Activated gamma-delta T cell treated with anti-CD3 and anti-CD28 coated beads, Interleukin-2, amount 50 U/mL, for 16 hours (primary cell): Measurements from ENCODE around the gene GABRB1.

Experiments
- DNase-seq: peaks from one replicate; pipeline ENCODE4 v3.0.0-alpha.2; 2020; ENCODE audit warnings: low read depth

Gene GABRB1

GRCh38 chr4:47049347-47049746 is 18.0 kb downstream of the GABRB1 start:
- DNase-seq: no peak

- DNase-seq: no peak
Measured at GRCh38 chr4:47050761-47051725, 19.7 kb downstream of the GABRB1 start.

DNA sequence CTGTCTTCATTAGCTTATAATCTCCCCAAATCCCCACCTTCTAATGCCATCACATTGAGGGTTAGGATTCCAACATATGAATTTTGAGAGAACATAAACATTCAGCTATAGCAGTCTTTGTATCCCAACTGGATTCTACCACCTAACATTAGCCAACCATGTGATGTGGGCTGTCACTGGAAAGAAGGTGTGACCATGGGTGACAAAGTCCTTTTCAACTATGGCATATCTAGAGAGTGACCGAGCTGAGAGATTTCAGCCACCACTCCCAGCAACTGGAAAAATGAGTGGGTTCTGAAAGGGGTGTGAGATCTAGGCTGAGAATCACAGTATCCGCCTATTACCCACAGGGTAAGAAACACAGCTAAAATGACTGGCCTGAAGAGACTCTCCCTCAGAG is 22.1 kb downstream of the GABRB1 start:
- DNase-seq: no peak

DNA sequence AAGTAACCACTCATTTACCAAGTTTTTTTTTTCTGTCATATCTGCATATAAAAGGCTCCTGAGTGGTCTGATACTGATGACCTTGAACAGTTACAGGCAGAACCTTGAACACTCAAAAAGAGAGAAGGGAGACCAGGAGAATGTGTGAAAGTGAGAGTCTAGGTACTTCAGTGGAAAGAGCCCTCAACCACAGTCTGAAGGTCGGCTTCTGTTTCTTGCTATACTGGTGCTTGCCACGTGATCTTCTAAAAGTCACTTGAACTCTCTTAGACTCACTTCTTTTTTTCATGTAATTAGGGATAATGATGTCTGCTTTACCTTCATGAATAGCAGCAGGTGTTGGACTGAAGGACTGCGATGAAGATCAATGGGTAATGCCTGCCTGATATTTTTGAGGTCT is 22.8 kb downstream of the GABRB1 start:
- no peak for DNase-seq

- DNase-seq: no peak
Measured at GRCh38 chr4:47057991-47058390, 26.6 kb downstream of the GABRB1 start.

- DNase-seq: no peak
Measured at GRCh38 chr4:47060561-47060960, 29.2 kb downstream of the GABRB1 start.

DNA sequence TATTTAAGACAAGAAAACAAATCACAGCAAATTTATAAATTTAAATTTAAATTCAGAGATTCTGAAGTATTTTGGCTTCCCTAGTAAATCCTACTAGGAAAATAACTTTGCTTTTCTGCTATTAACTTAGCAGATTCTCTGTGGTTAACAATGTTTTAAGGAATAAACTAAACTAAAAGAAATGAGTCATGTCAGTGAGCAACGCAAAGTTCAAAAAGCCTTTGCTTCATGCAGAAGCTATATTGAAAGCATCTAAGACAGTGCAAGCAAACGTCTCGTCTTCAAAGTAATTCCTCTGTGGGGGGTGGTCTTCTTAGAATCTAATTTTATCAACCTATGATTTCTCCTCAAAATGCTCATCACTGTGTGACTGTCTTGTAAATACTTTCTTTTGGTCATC is 30.1 kb downstream of the GABRB1 start:
- DNase-seq: no peak

GRCh38 chr4:47065051-47065481 is 33.7 kb downstream of the GABRB1 start:
- no peak for DNase-seq

GRCh38 chr4:47068986-47069385 is 37.6 kb downstream of the GABRB1 start:
- DNase-seq: no peak

- no peak for DNase-seq
Measured at GRCh38 chr4:47071901-47072341, 40.6 kb downstream of the GABRB1 start.

GRCh38 chr4:47073647-47074046 is 42.3 kb downstream of the GABRB1 start:
- DNase-seq: no peak

DNA sequence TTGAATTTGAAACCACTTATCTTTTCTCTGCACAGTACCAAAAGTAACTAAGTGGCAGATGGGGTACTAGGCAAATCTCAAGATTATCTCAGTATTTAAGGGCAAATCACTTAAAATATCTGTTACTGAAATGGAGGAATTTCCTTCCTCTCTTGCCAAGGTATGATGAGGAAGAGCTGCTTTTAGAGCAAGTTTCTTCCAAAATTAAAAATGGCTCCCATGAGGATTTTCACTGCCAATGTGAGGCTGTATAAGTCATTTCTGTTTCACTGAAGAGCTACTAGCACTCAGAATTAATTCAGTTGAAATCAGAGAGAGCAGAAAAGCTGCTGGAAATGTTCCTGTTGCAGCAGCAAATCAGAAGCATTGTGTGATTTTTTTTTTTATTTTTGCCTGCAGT is 43.4 kb downstream of the GABRB1 start:
- no peak for DNase-seq

DNA sequence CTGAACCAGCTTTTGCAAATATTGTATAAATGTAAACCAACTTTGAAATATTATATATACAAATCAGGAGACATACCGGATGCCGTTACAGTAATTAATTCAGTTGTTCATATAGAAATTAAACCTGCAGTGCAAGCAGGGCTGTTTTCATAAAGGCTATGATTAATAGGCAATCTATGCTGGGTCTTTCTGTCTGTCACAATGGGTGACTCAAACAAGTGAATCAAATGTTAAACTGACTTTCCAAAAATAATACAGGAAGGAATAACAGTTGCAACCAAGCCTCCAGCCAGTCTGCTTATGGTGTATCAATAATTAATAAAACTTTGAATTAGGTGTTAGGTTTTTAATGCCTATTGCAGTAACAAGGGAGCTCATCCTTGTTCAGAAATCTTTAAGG is 43.9 kb downstream of the GABRB1 start:
- no peak for DNase-seq

DNA sequence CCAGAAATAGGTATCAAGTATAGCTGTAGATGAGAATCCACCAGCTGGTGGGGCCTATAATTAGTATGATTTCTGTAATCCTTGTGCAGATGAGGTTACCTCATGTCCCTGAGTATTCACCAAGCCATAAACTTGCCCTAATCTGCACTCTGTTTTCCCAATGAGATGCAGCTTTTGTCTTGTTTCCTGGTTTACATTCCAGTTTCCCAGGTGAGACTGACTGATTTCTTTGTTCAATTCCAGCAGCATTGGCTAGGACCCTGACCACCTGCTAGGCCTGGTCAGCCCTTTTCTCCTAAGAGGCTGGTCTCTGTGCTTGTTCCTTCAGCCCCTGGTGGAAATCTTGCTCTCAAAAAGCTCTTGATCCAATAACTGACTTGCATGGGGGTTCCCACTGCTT is 44.6 kb downstream of the GABRB1 start:
- no peak for DNase-seq

DNA sequence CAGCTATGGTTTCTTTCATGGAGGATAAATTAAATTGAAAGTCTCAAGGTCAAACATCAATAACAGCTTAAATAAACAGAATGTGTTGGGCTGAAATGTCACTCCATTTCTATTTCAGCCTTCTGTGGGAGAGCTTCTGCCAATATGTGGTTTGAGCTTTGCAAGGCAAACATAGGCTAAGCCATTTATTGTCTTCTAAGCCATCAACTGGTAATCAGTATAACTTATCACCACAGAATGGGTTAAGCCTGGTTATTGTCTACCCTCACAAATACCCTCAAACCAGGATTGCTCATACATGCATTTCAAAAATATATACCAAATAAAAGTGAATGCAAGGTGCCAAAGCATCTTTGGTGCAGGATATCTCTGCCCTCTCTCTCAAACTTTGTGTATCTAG is 52.7 kb downstream of the GABRB1 start:
- DNase-seq: no peak

DNA sequence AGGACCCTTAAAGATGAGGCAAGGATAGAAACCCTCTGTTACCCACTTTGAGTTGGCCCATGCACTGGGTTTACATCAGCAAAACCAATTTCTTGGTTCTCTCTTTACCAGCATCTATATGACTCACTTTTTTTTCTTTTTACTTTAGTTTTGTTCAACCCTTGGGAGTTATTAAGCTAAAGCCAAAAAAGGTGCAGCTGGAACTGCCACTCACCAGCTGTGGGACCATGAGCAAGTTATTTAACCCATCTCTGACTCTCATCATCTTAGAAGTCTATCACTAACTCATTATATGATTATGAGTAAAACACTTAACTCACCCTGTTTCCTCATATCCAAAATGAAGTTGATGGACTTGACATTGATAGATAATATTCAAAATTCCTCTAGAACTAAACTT is 53.4 kb downstream of the GABRB1 start:
- DNase-seq: no peak

DNA sequence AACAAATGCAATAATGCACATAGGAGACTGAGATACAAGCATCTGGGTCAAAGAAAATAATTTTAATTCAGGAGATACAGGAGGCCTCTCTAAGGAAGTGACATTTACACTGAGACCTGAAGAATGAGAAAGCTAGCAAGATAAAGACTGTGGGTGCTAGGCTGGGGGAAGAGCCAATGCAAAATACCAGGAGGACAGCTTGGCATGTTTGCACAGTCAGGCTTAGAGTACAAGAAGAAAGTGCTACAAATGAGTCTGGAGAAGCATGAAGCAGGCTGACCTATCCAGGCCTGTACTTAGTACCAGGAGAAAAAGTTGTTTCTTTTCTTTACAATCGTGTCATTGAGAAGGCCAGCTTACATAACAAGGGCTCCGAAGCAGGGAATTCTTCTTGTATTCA is 56.9 kb downstream of the GABRB1 start:
- no peak for DNase-seq

DNA sequence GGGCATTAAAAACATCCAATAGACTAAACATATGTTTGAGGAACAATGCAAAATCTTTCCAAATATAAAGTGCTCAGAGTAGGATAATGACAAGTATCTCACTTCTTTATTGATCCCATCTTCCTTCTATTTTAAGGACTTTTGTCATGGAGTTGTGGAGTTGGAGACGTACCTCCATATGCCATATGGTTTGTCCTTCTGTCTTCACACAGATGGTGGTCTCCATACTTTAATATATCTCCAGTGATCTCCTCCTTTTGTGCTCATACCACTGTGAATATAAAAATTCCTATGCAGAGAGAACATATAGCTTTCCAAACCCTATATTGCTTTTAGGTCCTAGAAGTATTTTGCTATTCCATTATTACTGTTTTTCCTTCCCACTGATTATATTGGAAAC is 64.5 kb downstream of the GABRB1 start:
- DNase-seq: no peak

DNA sequence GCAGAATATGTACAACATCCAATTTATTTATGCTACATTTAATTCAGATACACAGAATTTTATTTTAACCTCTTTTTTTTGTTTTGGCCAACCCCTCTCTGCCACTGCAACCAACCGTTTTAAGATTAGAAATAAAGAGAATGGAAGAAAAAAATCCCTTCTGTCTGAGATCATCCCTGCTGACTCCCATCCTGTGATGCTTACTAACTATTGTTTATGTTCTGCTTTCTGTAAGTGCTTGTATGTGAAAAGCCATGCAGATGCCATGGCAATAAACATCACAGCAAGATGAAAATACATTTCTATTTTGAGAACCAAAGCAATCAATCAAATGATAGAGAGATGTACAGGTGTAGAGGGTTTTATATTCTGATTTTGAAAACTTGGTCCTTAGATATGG is 70.1 kb downstream of the GABRB1 start:
- no peak for DNase-seq

DNA sequence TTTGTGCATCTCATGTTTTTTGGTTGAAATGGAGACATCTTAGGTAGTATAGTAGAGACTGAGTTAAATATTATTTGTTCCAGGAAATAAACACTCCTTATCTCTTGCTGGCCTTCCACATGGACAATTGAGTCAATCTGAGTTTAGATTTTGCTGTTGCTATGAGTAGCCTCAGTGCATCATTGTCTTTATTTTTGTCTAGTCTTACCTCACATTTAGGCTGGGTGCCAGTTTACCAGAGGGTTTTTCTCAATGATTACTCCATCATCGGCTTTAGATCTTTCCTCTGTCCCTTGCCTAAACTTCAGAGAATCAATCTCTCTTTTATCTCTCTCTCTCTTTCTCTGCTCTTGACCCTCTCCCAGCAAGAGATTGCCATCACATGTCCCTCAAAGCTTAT is 73.6 kb downstream of the GABRB1 start:
- no peak for DNase-seq

DNA sequence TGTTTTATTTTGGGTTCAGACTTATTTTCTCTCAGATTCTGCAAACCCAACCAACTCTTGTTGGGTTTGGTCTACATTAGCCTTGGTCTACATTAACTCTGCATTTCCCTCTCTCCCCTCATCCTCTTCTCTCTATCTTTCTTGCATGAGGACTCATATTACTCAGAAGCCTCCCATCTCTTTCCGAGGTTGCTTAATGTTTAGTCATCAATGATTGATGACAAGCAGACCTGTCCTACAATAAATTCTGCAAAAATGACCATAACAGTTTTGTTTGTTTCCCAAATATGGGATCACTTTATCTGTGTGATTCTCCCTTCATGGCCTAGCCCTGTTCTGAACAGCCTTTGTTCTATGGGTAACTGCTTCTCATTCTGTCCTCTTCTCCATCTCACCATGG is 75.2 kb downstream of the GABRB1 start:
- DNase-seq: no peak

DNA sequence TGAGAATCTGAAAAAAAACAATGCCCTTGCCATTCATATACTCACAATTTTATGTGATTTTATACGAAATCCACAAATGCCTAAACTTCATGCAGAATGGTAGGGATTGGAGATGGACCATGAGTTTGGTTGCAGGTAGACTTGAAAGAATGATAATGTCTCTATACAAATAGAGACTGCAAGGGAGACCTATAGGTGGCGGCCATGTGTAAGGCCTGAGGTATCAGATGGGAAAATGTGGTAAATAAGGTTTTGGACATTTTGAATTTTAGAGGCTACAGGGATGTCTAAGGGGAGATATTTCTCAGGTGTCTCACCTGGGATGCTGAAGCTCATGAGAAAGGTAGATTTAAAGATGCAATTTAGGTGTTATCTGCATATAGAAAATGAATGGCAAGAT is 78.0 kb downstream of the GABRB1 start:
- no peak for DNase-seq

- no peak for DNase-seq
Measured at GRCh38 chr4:47110546-47111132, 79.3 kb downstream of the GABRB1 start.
